OCI-LY3 (cell line): ENCODE measurements around the gene IKZF5.

Experiments
- H2AFZ ChIP-seq: fragments of 200-600, 300-600 bp; shearing (Covaris generic); 2 replicates; pipeline ENCODE4 v1.6.0; 2014; ENCODE audit warnings: antibody characterized with exemption, low read depth, low read length
- H3K27ac ChIP-seq: fragments of 200-600, 300-600 bp; sonication (generic); 2 replicates; pipeline ENCODE4 v1.5.1; 2014; ENCODE audit warnings: mild to moderate bottlenecking, low read length, moderate library complexity, mixed read lengths
- H3K27me3 ChIP-seq: fragments of 200-600, 300-600 bp; sonication (generic); 2 replicates; pipeline ENCODE4 v1.6.1; 2014; ENCODE audit warnings: low read depth, low read length, mixed read lengths
- H3K36me3 ChIP-seq: fragments of 200-600, 300-600 bp; sonication (generic); replicated peaks from 2 replicates; pipeline ENCODE3; 2014; ENCODE audit warnings: low read depth, low read length, mixed read lengths
- H3K4me1 ChIP-seq: fragments of 300-600, 200-600 bp; sonication (generic); 2 replicates; pipeline ENCODE4 v1.6.1; 2014; ENCODE audit warnings: low read length, mixed read lengths
- H3K4me2 ChIP-seq: fragments of 200-600, 300-600 bp; sonication (generic); 2 replicates; pipeline ENCODE4 v1.6.1; 2014; ENCODE audit warnings: low read length, mixed read lengths
- H3K4me3 ChIP-seq: fragments of 300-600, 200-600 bp; sonication (generic); 2 replicates; pipeline ENCODE4 v1.5.1; 2014; ENCODE audit warnings: antibody characterized with exemption, mild to moderate bottlenecking, low read length, moderate library complexity
- H3K79me2 ChIP-seq: fragments of 300-600, 200-600 bp; shearing (Covaris generic); 2 replicates; pipeline ENCODE4 v1.6.1; 2014; ENCODE audit warnings: mild to moderate bottlenecking, low read length, mixed read lengths
- H3K9ac ChIP-seq: fragments of 300-600, 200-600 bp; shearing (Covaris generic); 2 replicates; pipeline ENCODE4 v1.6.0; 2014; ENCODE audit warnings: mild to moderate bottlenecking, low read length, moderate library complexity
- H3K9me3 ChIP-seq: fragments of 200-600, 300-600 bp; shearing (Covaris generic); 2 replicates; pipeline ENCODE4 v1.6.1; 2014; ENCODE audit warnings: low read length, mixed read lengths; ENCODE audit not compliant: insufficient read depth
- H4K20me1 ChIP-seq: fragments of 200-600, 300-600 bp; sonication (generic); 2 replicates; pipeline ENCODE4 v1.6.1; 2016; ENCODE audit warnings: low read length, mixed read lengths; ENCODE audit not compliant: insufficient read depth
- CTCF ChIP-seq: fragments of 200-600, 300-600 bp; sonication (generic); IDR thresholded peaks from 2 replicates; pipeline ENCODE4 v1.5.1; 2014; ENCODE audit warnings: antibody characterized with exemption, low read length, low read depth
- EZH2phosphoT487 ChIP-seq: fragments of 200-600 bp; shearing (Covaris generic); IDR thresholded peaks from 2 replicates; pipeline ENCODE4 v1.6.1; 2018; ENCODE audit warnings: antibody characterized with exemption, mixed run types, low read depth

Gene IKZF5, protein sequence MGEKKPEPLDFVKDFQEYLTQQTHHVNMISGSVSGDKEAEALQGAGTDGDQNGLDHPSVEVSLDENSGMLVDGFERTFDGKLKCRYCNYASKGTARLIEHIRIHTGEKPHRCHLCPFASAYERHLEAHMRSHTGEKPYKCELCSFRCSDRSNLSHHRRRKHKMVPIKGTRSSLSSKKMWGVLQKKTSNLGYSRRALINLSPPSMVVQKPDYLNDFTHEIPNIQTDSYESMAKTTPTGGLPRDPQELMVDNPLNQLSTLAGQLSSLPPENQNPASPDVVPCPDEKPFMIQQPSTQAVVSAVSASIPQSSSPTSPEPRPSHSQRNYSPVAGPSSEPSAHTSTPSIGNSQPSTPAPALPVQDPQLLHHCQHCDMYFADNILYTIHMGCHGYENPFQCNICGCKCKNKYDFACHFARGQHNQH

GRCh38 chr10:123008355-123009104, at the start of gene IKZF5, which contains the start of gene ACADSB:
Gene IKZF5 (minus strand): TSS chr10:123008795. CDS start chr10:122998625, 10,170 bp downstream.
Gene ACADSB (plus strand): TSS chr10:123009006. CDS start chr10:123009030, 24 bp downstream.
- H3K4me1 ChIP-seq = peaks cover 18% of the 10 kb centered on the region
- peak within 1 kb of the TSS; percentile 39 for H3K27ac ChIP-seq
- no peaks in the 10 kb centered on the region for H3K27me3 ChIP-seq
- H3K36me3 ChIP-seq = no peaks in the 10 kb centered on the region
- H3K79me2 ChIP-seq = peaks cover 54% of the 10 kb centered on the region
- H3K9me3 ChIP-seq = no peaks in the 10 kb centered on the region
- H4K20me1 ChIP-seq = 0 out of 2 replicates have a peak, but pooled peaks cover 7% of the 10 kb centered on the region
- H3K9ac ChIP-seq = peak within 1 kb of the TSS; percentile 81
- TF ChIP-seq EZH2phosphoT487 = no peak
- no peak for TF ChIP-seq CTCF
- peak within 1 kb of the TSS; percentile 98 for H3K4me3 ChIP-seq
- peak within 1 kb of the TSS; percentile 91 for H3K4me2 ChIP-seq
- peak within 1 kb of the TSS; percentile 83 for H2AFZ ChIP-seq

DNA sequence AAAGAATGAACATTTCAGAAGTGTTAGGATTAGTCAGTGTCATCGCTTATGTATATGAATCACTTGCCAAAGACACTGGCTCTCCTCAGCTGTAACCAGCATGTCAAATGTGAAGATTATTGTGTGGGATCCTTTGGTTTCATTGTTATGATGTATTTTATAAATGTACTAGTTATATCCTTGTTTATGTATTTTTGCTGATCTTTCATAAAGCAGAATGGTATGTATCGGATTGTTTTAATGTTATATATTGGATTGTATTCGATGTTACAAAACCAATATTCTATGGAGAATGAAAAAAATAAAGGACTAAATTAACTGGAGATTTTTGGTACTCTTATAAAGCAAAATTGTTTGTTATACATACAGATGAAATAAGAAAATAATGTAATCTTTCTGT, 49.4 kb upstream of the IKZF5 start:
- Histone ChIP-seq H3K27me3 (no peaks in the 10 kb centered on the region), H3K9me3 (no peaks in the 10 kb centered on the region), H3K4me1 (no peaks in the 10 kb centered on the region), H2AFZ (no peak overlapping the region), H3K4me2 (no peak overlapping the region), H3K36me3 (no peaks in the 10 kb centered on the region), H3K4me3 (no peak overlapping the region), H3K79me2 (no peaks in the 10 kb centered on the region), H3K9ac (no peak overlapping the region), H3K27ac (no peak overlapping the region), H4K20me1 (no peaks in the 10 kb centered on the region)
- TF ChIP-seq EZH2phosphoT487 (no peak), CTCF (no peak)

GRCh38 chr10:123045961-123046731, 37.6 kb upstream of the IKZF5 start:
- H2AFZ ChIP-seq = no peak overlapping the region
- H3K27ac ChIP-seq = no peak overlapping the region
- no peak overlapping the region; the same call in 1 of the 2 replicates for H3K4me2 ChIP-seq
- H3K4me3 ChIP-seq = no peak overlapping the region
- H3K9ac ChIP-seq = no peak overlapping the region
- no peaks in the 10 kb centered on the region for H3K27me3 ChIP-seq
- H3K36me3 ChIP-seq = no peaks in the 10 kb centered on the region
- H3K79me2 ChIP-seq = no peaks in the 10 kb centered on the region
- peaks cover 17% of the 10 kb centered on the region for H3K4me1 ChIP-seq
- TF ChIP-seq EZH2phosphoT487 = no peak
- TF ChIP-seq CTCF = no peak
- no peaks in the 10 kb centered on the region for H4K20me1 ChIP-seq
- H3K9me3 ChIP-seq = no peaks in the 10 kb centered on the region

GRCh38 chr10:123044391-123044790, 35.8 kb upstream of the IKZF5 start:
- no peaks in the 10 kb centered on the region for H3K27me3 ChIP-seq
- no peak overlapping the region for H3K4me2 ChIP-seq
- TF ChIP-seq CTCF = no peak
- no peak overlapping the region for H3K27ac ChIP-seq
- no peak overlapping the region for H3K4me3 ChIP-seq
- no peaks in the 10 kb centered on the region for H4K20me1 ChIP-seq
- no peaks in the 10 kb centered on the region for H3K9me3 ChIP-seq
- no peak overlapping the region for H3K9ac ChIP-seq
- H3K4me1 ChIP-seq = peaks cover 17% of the 10 kb centered on the region
- H3K36me3 ChIP-seq = no peaks in the 10 kb centered on the region
- no peak overlapping the region for H2AFZ ChIP-seq
- no peaks in the 10 kb centered on the region for H3K79me2 ChIP-seq
